GM12878 (cell line): Measurements from ENCODE around the gene SLC16A10.
A peak's percentile ranks its signal among the peaks of the same experiment; 100 is the strongest.

Experiments used
- ATF3 ChIP-seq: IDR thresholded peaks from 2 replicates; pipeline ENCODE4 v1.6.1; 2011; ENCODE audit warnings: low read depth, mild to moderate bottlenecking, low read length, moderate library complexity, borderline replicate concordance; ENCODE audit errors: extremely low read depth
- BACH1 ChIP-seq: fragments of 450-650 bp; IDR thresholded peaks from 2 replicates; pipeline ENCODE4 v1.6.1; 2017; ENCODE audit warnings: mild to moderate bottlenecking, borderline replicate concordance
- CEBPB ChIP-seq, 2 experiments: fragments of 150-350 bp in 1 of 2; IDR thresholded peaks; 2 replicates each; pipeline ENCODE4 v1.6.1; 2012 to 2014; ENCODE audit warnings: low read depth in 2 of 2, low read length in 2 of 2, borderline replicate concordance in 1 of 2, inconsistent platforms in 1 of 2
- EP300 ChIP-seq, 2 experiments: fragments of 150-350 bp in 1 of 2; IDR thresholded peaks; 2 replicates each; pipeline ENCODE4 v1.6.1; 2011 to 2012; ENCODE audit warnings: low read depth in 2 of 2, low read length in 2 of 2, borderline replicate concordance in 1 of 2, improper control_type of control experiment in 1 of 2, inconsistent platforms in 1 of 2; ENCODE audit not compliant: control insufficient read depth in 1 of 2
- EZH2 ChIP-seq: IDR thresholded peaks from 2 replicates; pipeline ENCODE4 v1.6.1; 2012; ENCODE audit warnings: low read depth, mild to moderate bottlenecking, control low read depth, inconsistent platforms, low read length, borderline replicate concordance; ENCODE audit not compliant: control insufficient read depth
- KDM1A ChIP-seq: fragments of 200-600 bp; sonication (generic); IDR thresholded peaks from 2 replicates; pipeline ENCODE4 v1.6.1; 2016; ENCODE audit warnings: borderline replicate concordance
- RBBP5 ChIP-seq: fragments of 200-600 bp; sonication (generic); conservative IDR thresholded peaks from 2 replicates; pipeline ENCODE4 v1.6.1; 2016
- SMC3 ChIP-seq: IDR thresholded peaks from 2 replicates; pipeline ENCODE4 v1.6.1; 2011; ENCODE audit warnings: low read length, improper control_type of control experiment, borderline replicate concordance
- STAT3 ChIP-seq: IDR thresholded peaks from 2 replicates; pipeline ENCODE4 v1.6.1; 2011; ENCODE audit warnings: low read depth, low read length, improper control_type of control experiment

- TF ChIP-seq ATF3 (peak; percentile 96), STAT3 (no peak), KDM1A (no peak), EP300 (IDR thresholded peaks at IDR 0.05; ENCODE audit: borderline replicate concordance in 1 of 2, control insufficient read depth in 1 of 2, low read depth in 2 of 2, low read length in 2 of 2) (peak in 1 of 2 experiments; percentile 88; a peak in 2 of 4 replicates), SMC3 (peak; percentile 97), RBBP5 (no peak), EZH2 (no peak), BACH1 (peak; percentile 89), CEBPB (IDR thresholded peaks at IDR 0.05; ENCODE audit: borderline replicate concordance in 1 of 2, low read depth in 2 of 2, low read length in 2 of 2) (no peak)
Measured at GRCh38 chr6:111259089-111259831, 172.0 kb downstream of the SLC16A10 start.
